GM21367 (cell line): ENCODE measurements around the gene MYH11.
"Not testable (repeated sequence)": the region's sequence is repeated elsewhere in the genome, so short reads cannot be mapped to it uniquely, and the experiment has no call there.

ENCODE experiments used
- ATAC-seq: cut with Tn5 transposase; IDR thresholded peaks from one replicate; pipeline ENCODE4 v1.9.1; 2021; ENCODE audit not compliant: unreplicated experiment

The MYH11 gene

DNA sequence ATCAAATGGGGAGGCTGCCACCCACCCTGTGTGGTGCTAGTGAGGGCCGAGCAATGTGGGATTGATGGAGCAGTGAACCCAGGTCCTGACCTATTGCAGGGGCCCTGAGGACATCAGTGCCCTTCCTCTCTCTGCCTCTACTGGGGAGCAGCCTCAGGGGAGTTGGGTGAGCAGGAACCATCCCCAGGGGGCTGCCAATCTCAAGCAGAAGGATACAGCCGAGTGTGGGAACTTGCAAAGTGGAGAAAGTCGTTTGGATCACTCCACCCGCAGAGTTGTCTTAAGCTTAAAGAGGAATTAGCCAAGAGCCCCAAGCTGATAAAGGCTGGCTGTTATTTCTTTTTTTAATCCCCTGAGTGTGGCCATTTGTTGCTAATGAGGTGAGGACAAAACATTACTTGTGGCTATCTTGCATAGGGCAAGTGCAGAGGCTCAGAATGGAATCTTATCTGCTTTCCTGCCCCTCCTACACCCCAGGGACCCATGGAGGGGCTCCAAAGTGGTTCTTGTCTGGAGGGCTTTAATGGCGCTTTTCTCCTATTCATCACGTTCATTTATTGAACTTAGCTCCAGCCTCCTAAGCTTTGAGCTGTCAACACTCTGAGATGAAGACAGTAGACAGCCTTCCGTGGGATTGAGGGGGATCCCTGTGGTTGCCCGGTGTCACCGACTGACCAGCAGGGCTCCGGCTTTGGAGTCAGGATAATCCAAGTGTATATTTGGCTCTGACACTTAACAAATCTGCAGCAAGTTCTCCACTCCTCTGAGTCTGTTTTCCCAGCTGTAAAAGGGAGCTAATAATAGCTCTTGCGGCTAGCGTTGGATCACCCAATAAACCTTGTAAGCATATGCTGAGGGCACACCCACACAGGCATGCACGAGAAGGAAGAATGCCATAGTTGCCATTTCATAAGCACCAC, 45.1 kb downstream of the MYH11 start:
- ATAC-seq = no peak

DNA sequence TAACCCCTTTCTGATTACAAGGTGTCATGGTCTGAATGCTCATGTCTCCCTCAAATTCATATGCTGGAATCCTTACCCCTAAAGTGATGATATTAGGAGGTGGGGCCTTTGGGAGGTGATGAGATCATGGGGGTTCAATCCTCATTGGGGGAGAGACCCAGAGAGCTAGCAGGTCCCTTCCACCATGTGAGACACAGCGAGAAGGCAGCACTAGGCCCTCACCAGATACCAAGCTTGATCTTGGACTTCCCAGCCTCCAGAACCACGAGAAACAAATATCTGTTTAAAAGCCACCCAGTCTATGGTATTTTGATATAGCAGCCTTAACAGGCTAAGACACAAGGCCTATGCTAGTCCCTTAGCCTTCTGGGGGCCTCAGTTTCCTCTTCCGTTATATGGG, 45.9 kb downstream of the MYH11 start:
- no peak for ATAC-seq

DNA sequence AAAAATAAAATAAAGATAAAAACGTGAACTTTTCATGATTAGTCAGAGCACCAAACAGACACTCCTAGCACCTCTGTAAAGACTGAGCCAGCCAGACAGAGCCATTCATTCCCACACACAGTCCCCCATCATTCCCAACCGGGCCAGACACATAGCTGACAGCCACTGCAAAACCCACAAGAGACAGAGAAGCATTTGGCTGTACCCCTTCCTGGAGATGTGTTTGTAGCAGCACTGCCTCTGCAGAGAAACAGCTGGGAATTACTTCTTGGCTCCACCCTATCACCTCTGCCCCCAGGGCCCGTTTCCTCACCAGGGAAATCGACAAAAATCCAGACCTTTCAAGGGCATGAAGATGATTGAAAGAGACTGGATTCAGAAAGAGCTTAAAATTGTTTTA, 46.4 kb downstream of the MYH11 start:
- no peak for ATAC-seq

GRCh38 chr16:15809297-15809696, 47.5 kb downstream of the MYH11 start:
- ATAC-seq = not testable (repeated sequence)

GRCh38 chr16:15808071-15808470, 48.8 kb downstream of the MYH11 start:
- ATAC-seq = no peak

GRCh38 chr16:15807603-15808009, 49.2 kb downstream of the MYH11 start:
- ATAC-seq = no peak

DNA sequence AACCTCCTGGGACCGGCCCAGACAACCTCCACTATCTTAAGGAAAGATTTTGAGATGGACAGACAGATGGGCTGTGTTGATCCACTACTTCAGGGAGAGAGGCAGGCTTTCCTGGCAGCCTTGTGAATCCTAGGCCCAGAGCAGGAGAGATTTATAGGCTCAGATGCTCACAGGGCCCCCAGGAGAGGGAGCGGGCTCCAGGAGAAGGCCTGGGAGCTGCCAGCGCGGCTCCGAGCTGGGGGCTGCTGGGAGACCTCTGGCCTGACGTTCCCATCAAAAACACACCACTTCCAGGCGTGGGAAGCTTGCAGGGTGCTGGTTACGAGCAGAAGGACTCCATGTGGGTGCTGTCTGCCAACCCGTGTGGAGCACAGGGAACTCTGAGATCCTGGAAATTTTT, 53.2 kb downstream of the MYH11 start:
- ATAC-seq = no peak

DNA sequence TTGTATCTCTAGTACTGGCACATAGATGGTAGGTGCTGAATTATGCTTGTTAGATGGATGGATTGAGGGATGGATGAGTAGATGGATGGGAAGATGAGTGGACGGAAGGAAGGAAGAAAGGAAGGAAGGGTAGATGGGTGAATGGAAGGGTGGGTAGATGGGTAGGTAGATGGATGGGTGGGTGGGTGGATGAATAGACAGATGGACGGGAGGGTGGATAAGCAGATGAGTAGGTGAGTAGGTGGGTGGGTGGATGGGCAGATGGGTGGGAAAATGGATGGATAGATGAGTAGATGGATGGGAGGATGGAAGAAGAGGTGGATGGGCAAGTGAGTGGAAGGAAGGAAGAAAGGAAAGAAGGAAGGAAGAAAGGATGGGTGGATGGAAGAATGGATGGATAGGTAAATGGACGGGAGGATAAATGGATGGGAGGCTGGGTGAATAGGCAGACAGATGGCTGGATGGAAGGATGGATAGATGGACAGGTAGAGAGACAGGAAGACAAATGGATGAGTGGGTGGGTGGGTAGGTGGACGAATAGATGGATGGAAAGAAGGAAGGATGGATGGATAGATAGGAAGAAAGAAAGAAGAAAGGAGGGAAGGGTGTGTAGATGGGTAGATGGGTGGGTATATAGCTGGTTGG, 56.9 kb downstream of the MYH11 start:
- no peak for ATAC-seq

- ATAC-seq = no peak
Measured at GRCh38 chr16:15798671-15799070, 58.2 kb downstream of the MYH11 start.

- ATAC-seq = no peak
Measured at GRCh38 chr16:15796885-15797284, 59.9 kb downstream of the MYH11 start.

- no peak for ATAC-seq
Measured at GRCh38 chr16:15795615-15796014, 61.2 kb downstream of the MYH11 start.

DNA sequence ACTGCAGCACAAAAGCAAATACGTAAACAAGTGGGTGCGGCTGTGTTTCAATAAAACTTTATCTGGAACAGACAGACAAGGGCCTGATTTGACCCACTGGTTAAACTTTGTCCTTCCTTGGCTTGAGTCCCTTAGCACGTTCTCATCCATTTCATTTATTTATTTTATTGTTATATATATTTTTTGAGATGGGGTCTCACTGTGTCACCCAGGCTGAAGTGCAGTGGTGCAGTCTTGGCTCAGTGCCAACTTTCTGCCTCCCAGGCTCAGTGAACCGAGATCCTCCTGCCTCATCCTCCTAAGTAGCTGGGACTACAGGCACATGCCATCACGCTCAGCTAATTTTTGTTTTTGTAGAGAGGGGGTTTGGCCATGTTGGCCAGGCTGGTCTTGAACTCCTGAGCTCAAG, 64.3 kb downstream of the MYH11 start:
- ATAC-seq = no peak

- no peak for ATAC-seq
Measured at GRCh38 chr16:15790458-15790857, 66.4 kb downstream of the MYH11 start.

DNA sequence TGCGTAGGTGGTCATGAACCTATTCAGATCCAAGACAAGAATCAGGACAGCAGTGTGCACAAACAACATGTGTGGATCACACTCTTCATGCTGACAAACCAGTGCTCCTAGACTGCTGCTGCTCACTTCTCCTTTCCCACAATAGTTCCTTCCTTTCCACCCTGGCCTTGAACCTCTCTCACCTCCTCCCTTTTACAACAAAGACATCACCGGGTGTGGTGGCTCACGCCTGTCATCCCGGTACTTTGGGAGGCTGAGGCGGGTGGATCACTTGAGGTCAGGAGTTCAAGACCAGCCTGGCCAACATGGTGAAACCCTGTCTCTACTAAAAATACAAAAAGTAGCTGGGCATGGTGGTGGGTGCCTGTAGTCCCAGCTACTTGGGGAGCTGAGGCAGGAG, 67.0 kb downstream of the MYH11 start:
- not testable (repeated sequence) for ATAC-seq

- no peak for ATAC-seq
Measured at GRCh38 chr16:15788846-15789239, 68.0 kb downstream of the MYH11 start.

DNA sequence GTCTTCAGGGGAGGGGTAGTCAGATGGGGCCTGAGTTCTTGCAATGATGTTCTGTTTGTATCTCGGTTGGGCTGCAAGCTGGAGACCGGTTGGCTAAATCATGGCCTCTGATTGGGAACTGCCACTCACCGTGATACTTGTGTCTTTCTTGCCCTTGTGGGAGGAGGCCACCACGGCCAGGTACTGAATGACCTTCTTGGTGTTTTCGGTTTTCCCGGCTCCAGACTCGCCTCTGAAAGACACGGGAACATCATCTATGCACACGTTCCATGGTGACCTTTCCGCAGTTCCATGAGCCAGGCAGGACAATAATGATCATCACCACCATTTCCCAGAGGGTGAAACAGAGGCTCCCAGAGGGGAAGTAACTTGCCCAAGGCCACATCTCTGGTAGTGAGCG, 70.3 kb downstream of the MYH11 start:
- no peak for ATAC-seq

GRCh38 chr16:15785386-15786059, 71.3 kb downstream of the MYH11 start:
- no peak for ATAC-seq

DNA sequence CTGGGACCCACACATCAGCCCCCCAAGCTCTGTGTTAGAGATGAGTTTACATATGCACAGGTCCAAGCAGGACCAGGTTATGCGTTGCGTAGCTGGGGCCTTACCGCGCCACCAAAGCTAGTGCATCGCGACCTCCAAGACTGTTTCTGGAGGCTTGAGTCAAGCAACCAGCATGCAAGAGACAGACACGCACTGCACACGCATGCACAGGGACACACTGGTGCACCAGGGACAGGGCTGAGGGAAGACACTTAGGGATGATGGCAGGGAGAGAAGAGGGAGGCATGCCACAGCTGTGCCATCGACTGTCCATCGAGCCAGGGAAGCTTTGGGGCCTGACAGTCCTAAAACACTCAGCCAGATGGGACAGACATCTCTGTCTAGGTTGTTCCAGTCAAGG, 72.8 kb downstream of the MYH11 start:
- ATAC-seq = no peak

DNA sequence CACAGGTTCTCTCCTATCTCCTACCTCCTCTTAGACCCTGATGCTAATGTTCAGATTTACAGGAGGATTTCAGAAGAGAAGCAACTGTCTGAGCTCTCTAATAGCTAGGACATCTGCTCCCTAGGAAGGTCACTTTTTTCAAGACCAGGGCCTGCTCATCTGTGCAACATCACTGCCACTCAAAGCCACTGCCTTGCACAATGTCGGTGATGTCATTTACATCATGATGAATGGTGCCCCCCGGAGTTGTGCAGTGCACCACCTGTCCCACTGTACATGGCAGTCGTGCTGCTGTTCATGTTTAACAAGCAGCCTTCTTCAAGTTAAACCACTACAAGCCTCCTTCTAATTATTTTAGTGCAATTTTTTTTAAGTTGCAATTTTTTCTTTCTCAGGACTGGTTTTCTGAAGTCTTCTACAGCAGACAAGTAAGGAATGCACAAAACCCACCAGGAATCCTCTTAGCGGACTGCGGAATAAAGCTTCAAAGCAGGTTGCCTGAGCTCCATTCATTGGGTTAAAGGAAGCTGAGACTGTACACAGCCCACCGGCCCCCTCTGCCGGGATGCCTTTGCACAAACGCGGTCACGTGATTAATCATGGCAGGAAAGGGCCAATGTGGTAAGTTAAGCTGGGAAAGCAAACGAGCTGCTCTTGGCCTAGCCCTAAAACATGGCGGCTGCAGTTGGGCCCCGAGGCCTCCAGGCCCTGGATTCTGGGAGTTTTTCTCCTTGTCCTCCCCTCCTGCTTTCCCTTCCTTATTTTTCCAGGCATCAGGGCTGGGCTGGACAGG, 74.1 kb downstream of the MYH11 start:
- no peak for ATAC-seq

- ATAC-seq = no peak
Measured at GRCh38 chr16:15781650-15782049, 75.2 kb downstream of the MYH11 start.

- no peak for ATAC-seq
Measured at GRCh38 chr16:15780805-15781204, 76.0 kb downstream of the MYH11 start.
